Inflammatory macrophage (primary cell): ENCODE data around the gene OTOG.
"Not testable (repeated sequence)": the region's sequence is repeated elsewhere in the genome, so short reads cannot be mapped to it uniquely, and the experiment has no call there.

ENCODE experiments used
- DNase-seq, 2 donors: peaks; one replicate each; pipeline ENCODE4 v3.0.0-alpha.2; 2020 to 2022

The OTOG gene

GRCh38 chr11:17607591-17608570 lies 60.8 kb downstream of the OTOG start:
- no peak for DNase-seq

GRCh38 chr11:17608821-17609220 lies 61.8 kb downstream of the OTOG start:
- DNase-seq, result no peak

- no peak for DNase-seq
Measured at GRCh38 chr11:17609291-17610084, 62.4 kb downstream of the OTOG start.

- DNase-seq, result no peak
Measured at GRCh38 chr11:17610085-17610894, 63.2 kb downstream of the OTOG start.

- DNase-seq, result no peak
Measured at GRCh38 chr11:17611049-17611448, 64.0 kb downstream of the OTOG start.

GRCh38 chr11:17611503-17612220 lies 64.6 kb downstream of the OTOG start:
- no peak for DNase-seq

GRCh38 chr11:17612221-17613188 lies 65.4 kb downstream of the OTOG start:
- DNase-seq, result no peak

GRCh38 chr11:17613428-17613962 lies 66.4 kb downstream of the OTOG start:
- DNase-seq, result no peak

- DNase-seq, result no peak
Measured at GRCh38 chr11:17613983-17614382, 66.9 kb downstream of the OTOG start.

GRCh38 chr11:17622711-17623110 lies 75.7 kb downstream of the OTOG start:
- not testable (repeated sequence) for DNase-seq

- DNase-seq, result no peak
Measured at GRCh38 chr11:17629113-17629512, 82.1 kb downstream of the OTOG start.

- DNase-seq, result no peak
Measured at GRCh38 chr11:17630936-17631335, 83.9 kb downstream of the OTOG start.

GRCh38 chr11:17631702-17632365 lies 84.8 kb downstream of the OTOG start:
- DNase-seq, result no peak

GRCh38 chr11:17633279-17633986 lies 86.4 kb downstream of the OTOG start:
- DNase-seq, result no peak

GRCh38 chr11:17633987-17634775 lies 87.1 kb downstream of the OTOG start:
- DNase-seq, result no peak

- DNase-seq, result no peak
Measured at GRCh38 chr11:17634776-17635550, 87.9 kb downstream of the OTOG start.

GRCh38 chr11:17635551-17635938 lies 88.5 kb downstream of the OTOG start:
- no peak for DNase-seq

- DNase-seq, result no peak
Measured at GRCh38 chr11:17636721-17637120, 89.7 kb downstream of the OTOG start.
